Keratinocyte (primary cell): ENCODE data around the gene ZGPAT.

Experiments used
- EZH2 ChIP-seq: IDR thresholded peaks from one replicate; pipeline ENCODE4 v1.6.1; 2012; ENCODE audit warnings: inconsistent platforms, mild to moderate bottlenecking, low read length, moderate library complexity
- TF ChIP-seq, protein P1 (sequence below), 3 experiments: IDR thresholded peaks in 1 of 3; conservative IDR thresholded peaks in 1 of 3; optimal IDR thresholded peaks in 1 of 3; 2 replicates in 2 of 3; 3 replicates in 1 of 3; pipeline versions ENCODE3 to v1.5.1; 2011; ENCODE audit warnings: low read length in 3 of 3, mild to moderate bottlenecking in 3 of 3, moderate library complexity in 2 of 3, control low read depth in 1 of 3, inconsistent platforms in 1 of 3; ENCODE audit not compliant: insufficient read depth in 2 of 3; ENCODE audit errors: extremely low read depth in 1 of 3

DNA sequence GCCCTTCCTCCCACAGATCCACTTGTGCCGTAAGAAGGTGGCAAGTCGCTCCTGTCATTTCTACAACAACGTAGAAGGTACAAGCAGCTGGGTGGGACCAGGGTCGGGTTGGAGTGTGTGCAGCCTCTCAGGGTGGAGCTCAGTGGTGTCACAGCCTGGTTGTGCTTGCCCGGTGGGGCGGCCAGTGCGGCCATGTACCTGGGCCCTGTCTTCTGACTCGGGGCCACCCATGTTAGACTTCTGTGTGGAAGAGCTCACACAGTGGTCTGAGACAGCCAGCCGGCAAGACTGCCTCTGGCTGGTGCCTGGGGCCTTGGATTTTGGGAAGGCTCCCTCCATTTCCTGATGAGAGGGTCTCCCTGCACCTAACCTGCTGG lies 45.0 kb upstream of the ZGPAT start:
- no peak for TF ChIP-seq EZH2
- TF ChIP-seq, protein P1, sequence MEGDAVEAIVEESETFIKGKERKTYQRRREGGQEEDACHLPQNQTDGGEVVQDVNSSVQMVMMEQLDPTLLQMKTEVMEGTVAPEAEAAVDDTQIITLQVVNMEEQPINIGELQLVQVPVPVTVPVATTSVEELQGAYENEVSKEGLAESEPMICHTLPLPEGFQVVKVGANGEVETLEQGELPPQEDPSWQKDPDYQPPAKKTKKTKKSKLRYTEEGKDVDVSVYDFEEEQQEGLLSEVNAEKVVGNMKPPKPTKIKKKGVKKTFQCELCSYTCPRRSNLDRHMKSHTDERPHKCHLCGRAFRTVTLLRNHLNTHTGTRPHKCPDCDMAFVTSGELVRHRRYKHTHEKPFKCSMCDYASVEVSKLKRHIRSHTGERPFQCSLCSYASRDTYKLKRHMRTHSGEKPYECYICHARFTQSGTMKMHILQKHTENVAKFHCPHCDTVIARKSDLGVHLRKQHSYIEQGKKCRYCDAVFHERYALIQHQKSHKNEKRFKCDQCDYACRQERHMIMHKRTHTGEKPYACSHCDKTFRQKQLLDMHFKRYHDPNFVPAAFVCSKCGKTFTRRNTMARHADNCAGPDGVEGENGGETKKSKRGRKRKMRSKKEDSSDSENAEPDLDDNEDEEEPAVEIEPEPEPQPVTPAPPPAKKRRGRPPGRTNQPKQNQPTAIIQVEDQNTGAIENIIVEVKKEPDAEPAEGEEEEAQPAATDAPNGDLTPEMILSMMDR (optimal IDR thresholded peaks at IDR 0.05 in 1 of 3, IDR thresholded peaks at IDR 0.05 in 1 of 3, conservative IDR thresholded peaks at IDR 0.05 in 1 of 3; ENCODE audit: extremely low read depth in 1 of 3, insufficient read depth in 2 of 3, low read length in 3 of 3): no peak
